A172 (cell line): ENCODE results near the gene ZNF883. TPM values are rescaled to one million over a fixed set of nuclear protein-coding genes. Genes with fewer than 3 reads are reported as not detected.

Experiments used
- DNase-seq: peaks from one replicate; pipeline ENCODE4 v3.0.0-alpha.2; 2015; ENCODE audit warnings: low spot score
- total RNA-seq: library from RNA; depleted of rRNA; stranded (reverse); fragments of >200 nt; shearing (Covaris generic); gene quantifications from 2 replicates; pipeline ENCODE4 v1.2.3, GENCODE V29; 2014; rRNA removed

Gene ZNF883
- total RNA-seq, 1 experiment from 2014 or later = not detected

DNA sequence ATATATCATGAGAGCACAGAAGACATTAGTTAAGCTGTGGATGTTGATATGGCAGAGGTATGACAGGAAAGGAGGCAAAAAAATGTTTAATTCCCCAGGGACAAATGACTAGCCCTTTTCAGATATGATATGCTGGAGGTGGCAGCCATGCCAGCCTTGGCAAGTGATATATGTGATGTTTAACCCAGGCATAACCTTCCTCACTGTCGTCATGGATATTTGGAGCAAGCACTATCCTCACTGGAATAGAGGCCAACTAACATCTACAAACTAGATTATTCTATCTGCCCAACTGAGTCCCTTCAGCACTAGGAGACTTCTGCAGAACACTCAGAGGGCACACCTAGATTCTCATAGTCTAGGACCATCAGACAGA is 94.0 kb downstream of the ZNF883 start:
- DNase-seq = no peak

DNA sequence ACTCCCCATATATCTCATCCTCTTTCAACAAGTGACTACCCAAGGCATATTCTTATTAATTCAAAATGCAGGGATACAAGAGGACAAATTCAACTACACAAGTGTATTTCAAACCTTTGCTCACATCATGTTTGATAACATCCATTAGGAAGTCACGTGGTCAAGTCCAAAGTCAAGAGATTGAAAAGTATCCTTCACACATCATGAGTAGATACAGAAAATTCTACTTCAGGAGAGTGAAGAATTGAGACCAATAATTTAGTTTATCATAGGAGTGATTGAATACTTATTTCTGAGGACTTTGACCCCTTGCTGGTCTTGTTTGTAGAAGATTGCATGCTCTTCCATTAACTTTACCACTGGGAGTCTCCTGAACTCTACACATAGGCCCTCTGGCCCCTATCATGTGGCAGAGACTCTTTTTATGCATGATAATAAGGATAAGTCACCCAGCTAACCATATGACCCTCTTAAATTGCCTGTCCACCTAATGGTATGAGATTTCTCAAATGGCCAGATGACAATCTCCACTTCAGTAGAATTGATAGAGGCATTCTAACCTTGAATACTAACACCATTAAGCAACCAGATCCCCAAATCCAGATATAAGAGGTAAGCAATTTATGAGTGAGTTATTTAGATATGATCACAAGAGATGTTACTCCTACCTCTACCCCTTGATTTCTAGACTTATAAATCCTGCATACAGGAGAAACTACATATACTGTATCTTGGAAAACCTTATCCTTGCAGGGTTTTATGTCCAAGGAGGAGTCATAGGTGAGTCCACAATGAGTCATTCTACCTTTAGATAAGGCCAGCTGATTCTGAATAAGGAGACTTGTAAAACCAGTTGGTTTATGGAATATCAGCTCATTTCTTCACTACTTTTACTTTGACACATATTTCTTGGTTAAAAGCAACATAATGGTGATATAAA is 94.7 kb downstream of the ZNF883 start:
- DNase-seq = no peak

DNA sequence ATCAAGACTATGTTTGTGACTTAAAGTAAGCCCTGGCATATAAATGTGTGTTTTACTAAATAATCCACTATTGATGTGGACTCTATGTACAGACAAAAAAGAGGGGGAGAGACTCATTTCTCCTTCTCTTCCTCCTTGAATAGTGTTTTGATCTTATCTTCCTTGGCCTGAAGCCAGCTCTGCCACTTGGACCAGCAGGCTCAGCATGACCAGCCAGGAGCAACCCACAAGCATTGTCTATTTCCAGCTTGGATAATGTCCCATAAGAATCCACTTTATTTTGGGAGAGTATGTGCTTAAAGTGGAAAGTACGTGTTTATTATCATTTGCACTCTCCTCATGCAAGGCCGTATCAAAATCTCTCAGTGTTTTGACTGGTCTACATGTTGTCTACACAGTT is 97.5 kb downstream of the ZNF883 start:
- DNase-seq = no peak

DNA sequence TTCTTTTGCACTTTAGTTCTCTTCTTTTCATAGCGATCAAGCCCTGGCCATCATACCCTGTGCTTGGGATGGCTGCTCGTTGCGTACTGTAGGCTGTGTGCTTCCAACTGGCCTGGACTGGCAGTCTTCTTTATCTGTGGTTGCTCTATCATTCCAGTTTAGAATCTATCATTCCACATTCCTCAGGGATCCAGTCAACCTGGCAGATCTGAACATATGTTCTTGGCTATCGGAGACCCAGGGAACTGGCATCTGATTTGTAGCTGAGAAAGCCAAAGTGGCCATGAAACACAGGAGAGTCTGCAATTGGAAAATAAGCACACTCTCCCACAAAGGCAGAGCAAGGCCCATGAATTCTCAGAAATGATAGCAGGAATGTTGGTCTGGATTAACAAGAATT is 98.7 kb downstream of the ZNF883 start:
- no peak for DNase-seq

DNA sequence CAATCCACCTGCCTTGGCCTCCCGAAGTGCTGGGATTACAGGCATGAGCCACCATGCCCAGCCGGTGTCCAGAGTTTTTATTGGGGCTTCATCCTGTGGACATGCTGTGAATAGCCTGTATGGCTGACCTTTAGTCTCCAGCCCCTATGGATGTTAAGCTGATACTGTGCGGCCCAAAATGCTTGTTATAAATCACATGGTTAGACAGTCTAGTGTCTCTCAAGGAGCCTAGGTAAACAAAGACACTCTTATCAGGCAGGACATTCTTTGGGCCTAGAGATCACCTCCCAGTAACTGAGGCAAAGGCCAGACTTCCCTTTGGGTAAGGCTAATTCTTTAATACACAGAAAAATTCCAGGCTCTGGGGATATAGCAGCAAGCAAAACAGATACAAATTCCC is 99.4 kb downstream of the ZNF883 start:
- no peak for DNase-seq

DNA sequence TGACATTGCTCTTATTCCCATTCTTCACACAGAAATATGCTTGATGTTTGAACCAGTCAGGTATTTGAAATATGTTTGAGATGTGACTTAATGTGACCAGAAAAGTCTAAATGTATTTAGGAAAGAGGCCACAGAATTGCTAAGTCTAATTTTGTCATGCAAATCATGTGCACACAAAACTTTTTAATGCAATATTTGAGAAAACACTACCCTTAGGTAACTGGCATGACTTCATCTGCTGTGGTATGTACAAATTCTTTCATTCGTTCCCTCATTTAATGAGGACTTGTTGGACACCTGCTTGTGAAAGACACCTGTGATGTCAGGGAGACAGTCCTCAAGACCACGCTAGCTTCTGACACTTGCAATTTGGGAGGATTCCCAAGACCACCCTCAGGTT is 100.3 kb downstream of the ZNF883 start:
- no peak for DNase-seq

Other genes starting within 250 kb of the ZNF883 start
- gene SLC46A2, start 121.3 kb downstream of the ZNF883 start, total RNA-seq = not detected in 2 replicates
- 3.4 and 4.9 TPM in 2 replicates for gene ZFP37, start 44.5 kb upstream of the ZNF883 start, total RNA-seq
- 10.2 and 10.5 TPM in 2 replicates for gene SLC31A2, start 138.8 kb upstream of the ZNF883 start, total RNA-seq
- 23.7 and 24.3 TPM in 2 replicates for gene FKBP15, start 209.1 kb upstream of the ZNF883 start, total RNA-seq
- 15.3 and 16.2 TPM in 2 replicates for gene SLC31A1, start 209.4 kb upstream of the ZNF883 start, total RNA-seq